ENCODE data around the gene BNIP3. TPM values are rescaled to one million over a fixed set of nuclear protein-coding genes. Genes with fewer than 3 reads are reported as not detected.

The BNIP3 gene
- total RNA-seq, 1 donor from 2014 or later = 56.4 TPM

DNA sequence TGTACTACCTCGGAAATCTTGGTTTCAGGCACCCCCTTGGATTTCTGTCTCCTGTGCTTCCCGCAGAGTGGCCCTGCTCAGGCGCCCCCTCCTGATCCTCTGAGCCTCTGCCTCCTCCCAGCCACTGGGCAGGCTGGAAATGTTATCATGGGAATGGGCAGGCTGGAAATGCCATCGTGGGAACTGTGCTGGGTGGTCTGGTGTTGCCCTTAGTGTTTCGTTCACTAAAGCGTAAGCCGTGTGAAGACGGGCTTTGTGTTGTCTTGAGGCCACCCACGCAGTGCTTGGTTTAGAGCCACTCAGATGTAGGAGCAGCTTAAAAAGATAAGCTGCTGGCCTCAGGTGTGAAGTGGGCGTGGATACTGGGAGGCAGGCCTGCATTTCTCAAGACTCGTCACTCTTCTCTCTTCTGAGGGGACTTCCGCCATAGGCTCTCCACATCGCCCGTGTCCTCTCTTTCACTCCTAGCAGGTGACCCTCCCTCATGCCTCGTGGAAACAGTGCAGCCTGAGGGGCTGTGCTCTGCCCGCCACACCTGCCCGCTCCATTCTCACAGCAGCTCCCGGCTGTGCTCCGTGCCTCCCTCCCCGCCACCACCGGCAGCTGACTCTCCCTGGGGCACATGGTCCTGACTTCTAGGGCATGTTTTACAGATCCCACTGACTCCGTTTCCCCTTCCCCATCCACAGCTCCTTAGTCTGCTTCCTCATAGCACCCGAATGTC, 52.4 kb downstream of the BNIP3 start:
- no peak overlapping the region for H3K27ac Mint-ChIP-seq (ENCODE audit: unreplicated experiment)
- peaks cover 36% of the 10 kb centered on the region for H3K4me1 Mint-ChIP-seq (ENCODE audit: low read depth, unreplicated experiment)
- H3K9me3 Mint-ChIP-seq (ENCODE audit: unreplicated experiment) = peaks cover 10% of the 10 kb centered on the region
- H3K27me3 Mint-ChIP-seq (ENCODE audit: unreplicated experiment) = peaks cover 5% of the 10 kb centered on the region
- peaks cover 7% of the 10 kb centered on the region for H3K36me3 Mint-ChIP-seq (ENCODE audit: unreplicated experiment)
- no peak for DNase-seq
- TF ChIP-seq, protein P1, sequence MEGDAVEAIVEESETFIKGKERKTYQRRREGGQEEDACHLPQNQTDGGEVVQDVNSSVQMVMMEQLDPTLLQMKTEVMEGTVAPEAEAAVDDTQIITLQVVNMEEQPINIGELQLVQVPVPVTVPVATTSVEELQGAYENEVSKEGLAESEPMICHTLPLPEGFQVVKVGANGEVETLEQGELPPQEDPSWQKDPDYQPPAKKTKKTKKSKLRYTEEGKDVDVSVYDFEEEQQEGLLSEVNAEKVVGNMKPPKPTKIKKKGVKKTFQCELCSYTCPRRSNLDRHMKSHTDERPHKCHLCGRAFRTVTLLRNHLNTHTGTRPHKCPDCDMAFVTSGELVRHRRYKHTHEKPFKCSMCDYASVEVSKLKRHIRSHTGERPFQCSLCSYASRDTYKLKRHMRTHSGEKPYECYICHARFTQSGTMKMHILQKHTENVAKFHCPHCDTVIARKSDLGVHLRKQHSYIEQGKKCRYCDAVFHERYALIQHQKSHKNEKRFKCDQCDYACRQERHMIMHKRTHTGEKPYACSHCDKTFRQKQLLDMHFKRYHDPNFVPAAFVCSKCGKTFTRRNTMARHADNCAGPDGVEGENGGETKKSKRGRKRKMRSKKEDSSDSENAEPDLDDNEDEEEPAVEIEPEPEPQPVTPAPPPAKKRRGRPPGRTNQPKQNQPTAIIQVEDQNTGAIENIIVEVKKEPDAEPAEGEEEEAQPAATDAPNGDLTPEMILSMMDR (IDR thresholded peaks at IDR 0.05; ENCODE audit: partially characterized antibody, unreplicated experiment) = no peak
- no peak overlapping the region for H3K4me3 Mint-ChIP-seq (ENCODE audit: unreplicated experiment)

- DNase-seq = no peak
- peak overlapping the region; percentile 6 for H3K27ac Mint-ChIP-seq (ENCODE audit: unreplicated experiment)
- TF ChIP-seq, protein P1 (IDR thresholded peaks at IDR 0.05; ENCODE audit: partially characterized antibody, unreplicated experiment) = no peak
- peaks cover 7% of the 10 kb centered on the region for H3K36me3 Mint-ChIP-seq (ENCODE audit: unreplicated experiment)
- H3K4me1 Mint-ChIP-seq (ENCODE audit: low read depth, unreplicated experiment) = peaks cover 30% of the 10 kb centered on the region
- H3K9me3 Mint-ChIP-seq (ENCODE audit: unreplicated experiment) = peaks cover 10% of the 10 kb centered on the region
- H3K27me3 Mint-ChIP-seq (ENCODE audit: unreplicated experiment) = peaks cover 5% of the 10 kb centered on the region
- peak overlapping the region; percentile 39 for H3K4me3 Mint-ChIP-seq (ENCODE audit: unreplicated experiment)
These were observed 53.3 kb downstream of the BNIP3 start for GRCh38 chr10:131928248-131929095.

DNA sequence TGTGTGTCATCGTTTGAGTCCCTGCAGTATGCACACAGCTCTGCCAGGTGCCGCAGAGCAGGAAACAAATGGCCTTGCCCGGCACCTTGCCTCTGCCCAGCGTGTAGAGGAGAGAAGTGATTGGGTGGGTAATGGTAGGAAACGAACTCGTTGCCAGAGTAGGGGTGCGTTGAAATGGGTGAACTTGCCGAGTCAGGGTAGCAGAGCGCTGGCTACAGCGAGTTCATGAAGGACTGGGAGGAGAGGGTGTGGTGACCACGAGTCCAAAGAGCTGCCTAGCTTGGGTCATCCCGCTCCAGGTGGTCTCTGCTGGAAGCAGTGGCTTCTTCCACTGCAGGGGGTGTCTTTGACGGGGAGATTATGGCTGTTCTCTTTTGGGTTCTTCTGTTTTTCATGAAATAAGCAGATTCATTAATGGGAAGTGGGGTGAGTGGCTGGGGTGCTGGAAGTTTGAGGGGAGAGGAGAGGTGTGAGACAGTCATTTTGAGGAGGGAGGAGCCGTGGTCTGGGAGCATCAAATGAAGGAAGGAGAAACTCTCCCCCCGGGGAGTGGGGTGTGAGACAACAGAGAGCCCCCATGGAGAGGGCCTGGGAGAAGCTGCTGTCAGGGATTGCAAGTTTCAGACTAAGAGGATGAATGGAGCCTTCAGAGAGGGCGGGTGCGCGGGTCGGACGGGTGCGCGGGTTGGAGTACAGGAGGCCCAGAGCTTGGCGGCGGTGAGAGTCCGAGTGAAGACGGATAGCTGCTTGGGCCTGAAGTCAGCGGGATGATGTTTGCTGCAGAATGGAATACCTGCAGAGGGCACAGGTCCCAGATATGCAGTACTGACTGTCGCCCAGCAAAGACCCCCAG, 54.8 kb downstream of the BNIP3 start:
- TF ChIP-seq, protein P1 (IDR thresholded peaks at IDR 0.05; ENCODE audit: partially characterized antibody, unreplicated experiment) = no peak
- Mint-ChIP-seq H3K9me3 (ENCODE audit: unreplicated experiment) (peaks cover 10% of the 10 kb centered on the region), H3K27ac (ENCODE audit: unreplicated experiment) (no peak overlapping the region), H3K4me3 (ENCODE audit: unreplicated experiment) (no peak overlapping the region), H3K4me1 (ENCODE audit: low read depth, unreplicated experiment) (peaks cover 25% of the 10 kb centered on the region), H3K27me3 (ENCODE audit: unreplicated experiment) (peaks cover 5% of the 10 kb centered on the region), H3K36me3 (ENCODE audit: unreplicated experiment) (peaks cover 7% of the 10 kb centered on the region)
- DNase-seq = no peak

DNA sequence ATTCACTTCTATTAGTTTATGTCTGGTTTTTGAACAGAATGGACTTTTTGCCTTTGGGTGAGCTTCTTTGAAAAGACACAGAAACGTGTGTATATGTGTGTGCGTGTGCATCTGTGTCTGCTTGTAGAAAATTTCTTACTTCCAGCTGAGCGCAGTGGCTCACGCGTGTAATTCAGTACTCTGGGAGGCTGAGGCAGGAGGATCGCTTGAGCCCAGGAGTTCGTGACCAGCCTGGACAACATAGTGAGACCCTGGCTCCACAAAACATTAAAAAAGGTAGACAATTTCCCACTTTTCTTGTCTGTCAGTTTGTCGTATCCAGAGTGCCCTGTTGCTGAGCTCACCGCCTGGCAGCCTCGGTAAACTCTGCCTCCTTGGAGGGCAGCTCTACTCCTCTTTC, 55.5 kb downstream of the BNIP3 start:
- no peak overlapping the region for H3K4me3 Mint-ChIP-seq (ENCODE audit: unreplicated experiment)
- H3K36me3 Mint-ChIP-seq (ENCODE audit: unreplicated experiment) = peaks cover 7% of the 10 kb centered on the region
- TF ChIP-seq, protein P1 (IDR thresholded peaks at IDR 0.05; ENCODE audit: partially characterized antibody, unreplicated experiment) = no peak
- peaks cover 10% of the 10 kb centered on the region for H3K9me3 Mint-ChIP-seq (ENCODE audit: unreplicated experiment)
- H3K4me1 Mint-ChIP-seq (ENCODE audit: low read depth, unreplicated experiment) = peaks cover 25% of the 10 kb centered on the region
- H3K27ac Mint-ChIP-seq (ENCODE audit: unreplicated experiment) = no peak overlapping the region
- H3K27me3 Mint-ChIP-seq (ENCODE audit: unreplicated experiment) = peaks cover 5% of the 10 kb centered on the region
- DNase-seq = no peak
